ENCODE measurements around the gene SIPA1. TPM values are rescaled to one million over a fixed set of nuclear protein-coding genes. Genes with fewer than 3 reads are reported as not detected.

Gene SIPA1
- total RNA-seq, 1 experiment from 2014 or later = 86.9 TPM

DNA sequence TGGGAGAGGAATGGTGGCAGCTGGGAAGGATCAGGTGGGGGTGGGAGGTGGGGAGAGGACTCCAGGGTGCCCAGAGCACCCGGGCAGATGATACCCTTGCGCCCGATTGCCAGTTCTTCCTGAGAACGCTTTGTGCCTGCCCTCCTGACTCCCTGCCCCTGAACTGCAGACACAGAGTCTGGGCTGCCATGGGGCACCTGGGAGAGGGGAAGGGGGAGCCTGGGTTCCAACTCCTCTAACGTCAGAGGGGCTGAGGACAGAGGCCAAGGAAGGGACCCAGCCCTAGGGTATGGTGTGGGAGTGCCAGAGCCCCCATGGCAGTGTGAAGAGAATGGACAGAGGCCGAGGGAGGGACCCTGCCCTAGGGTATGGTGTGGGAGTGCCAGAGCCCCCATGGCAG, 41.4 kb upstream of the SIPA1 start:
- DNase-seq (ENCODE audit: low read depth, low spot score) = no peak
- Histone ChIP-seq H3K36me3 (ENCODE audit: control insufficient read depth, insufficient read depth, low read length) (no peaks in the 10 kb centered on the region), H3K9me3 (ENCODE audit: control insufficient read depth, insufficient read depth, low read depth, low read length) (no peaks in the 10 kb centered on the region), H3K4me3 (ENCODE audit: low read depth in 2 of 2, low read length in 2 of 2) (no peak overlapping the region), H3K27ac (ENCODE audit: low read length) (no peak overlapping the region), H3K4me1 (ENCODE audit: control insufficient read depth, insufficient read depth, low read length) (peaks cover 12% of the 10 kb centered on the region; the same call in 1 of the 2 replicates), H3K27me3 (ENCODE audit: control insufficient read depth, insufficient read depth, low read length) (no peaks in the 10 kb centered on the region)
- TF ChIP-seq TCF7L2 (IDR thresholded peaks at IDR 0.05; ENCODE audit: low read depth, low read length) (no peak), POLR2AphosphoS5 (IDR thresholded peaks at IDR 0.05; ENCODE audit: low read depth, low read length) (no peak; the same call in 1 of the 2 replicates), SIN3A (IDR thresholded peaks at IDR 0.05; ENCODE audit: borderline replicate concordance, insufficient read depth, low read depth, low read length) (no peak)
- TF ChIP-seq, protein P1, sequence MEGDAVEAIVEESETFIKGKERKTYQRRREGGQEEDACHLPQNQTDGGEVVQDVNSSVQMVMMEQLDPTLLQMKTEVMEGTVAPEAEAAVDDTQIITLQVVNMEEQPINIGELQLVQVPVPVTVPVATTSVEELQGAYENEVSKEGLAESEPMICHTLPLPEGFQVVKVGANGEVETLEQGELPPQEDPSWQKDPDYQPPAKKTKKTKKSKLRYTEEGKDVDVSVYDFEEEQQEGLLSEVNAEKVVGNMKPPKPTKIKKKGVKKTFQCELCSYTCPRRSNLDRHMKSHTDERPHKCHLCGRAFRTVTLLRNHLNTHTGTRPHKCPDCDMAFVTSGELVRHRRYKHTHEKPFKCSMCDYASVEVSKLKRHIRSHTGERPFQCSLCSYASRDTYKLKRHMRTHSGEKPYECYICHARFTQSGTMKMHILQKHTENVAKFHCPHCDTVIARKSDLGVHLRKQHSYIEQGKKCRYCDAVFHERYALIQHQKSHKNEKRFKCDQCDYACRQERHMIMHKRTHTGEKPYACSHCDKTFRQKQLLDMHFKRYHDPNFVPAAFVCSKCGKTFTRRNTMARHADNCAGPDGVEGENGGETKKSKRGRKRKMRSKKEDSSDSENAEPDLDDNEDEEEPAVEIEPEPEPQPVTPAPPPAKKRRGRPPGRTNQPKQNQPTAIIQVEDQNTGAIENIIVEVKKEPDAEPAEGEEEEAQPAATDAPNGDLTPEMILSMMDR (IDR thresholded peaks at IDR 0.05) = no peak
- TF ChIP-seq, protein P2, sequence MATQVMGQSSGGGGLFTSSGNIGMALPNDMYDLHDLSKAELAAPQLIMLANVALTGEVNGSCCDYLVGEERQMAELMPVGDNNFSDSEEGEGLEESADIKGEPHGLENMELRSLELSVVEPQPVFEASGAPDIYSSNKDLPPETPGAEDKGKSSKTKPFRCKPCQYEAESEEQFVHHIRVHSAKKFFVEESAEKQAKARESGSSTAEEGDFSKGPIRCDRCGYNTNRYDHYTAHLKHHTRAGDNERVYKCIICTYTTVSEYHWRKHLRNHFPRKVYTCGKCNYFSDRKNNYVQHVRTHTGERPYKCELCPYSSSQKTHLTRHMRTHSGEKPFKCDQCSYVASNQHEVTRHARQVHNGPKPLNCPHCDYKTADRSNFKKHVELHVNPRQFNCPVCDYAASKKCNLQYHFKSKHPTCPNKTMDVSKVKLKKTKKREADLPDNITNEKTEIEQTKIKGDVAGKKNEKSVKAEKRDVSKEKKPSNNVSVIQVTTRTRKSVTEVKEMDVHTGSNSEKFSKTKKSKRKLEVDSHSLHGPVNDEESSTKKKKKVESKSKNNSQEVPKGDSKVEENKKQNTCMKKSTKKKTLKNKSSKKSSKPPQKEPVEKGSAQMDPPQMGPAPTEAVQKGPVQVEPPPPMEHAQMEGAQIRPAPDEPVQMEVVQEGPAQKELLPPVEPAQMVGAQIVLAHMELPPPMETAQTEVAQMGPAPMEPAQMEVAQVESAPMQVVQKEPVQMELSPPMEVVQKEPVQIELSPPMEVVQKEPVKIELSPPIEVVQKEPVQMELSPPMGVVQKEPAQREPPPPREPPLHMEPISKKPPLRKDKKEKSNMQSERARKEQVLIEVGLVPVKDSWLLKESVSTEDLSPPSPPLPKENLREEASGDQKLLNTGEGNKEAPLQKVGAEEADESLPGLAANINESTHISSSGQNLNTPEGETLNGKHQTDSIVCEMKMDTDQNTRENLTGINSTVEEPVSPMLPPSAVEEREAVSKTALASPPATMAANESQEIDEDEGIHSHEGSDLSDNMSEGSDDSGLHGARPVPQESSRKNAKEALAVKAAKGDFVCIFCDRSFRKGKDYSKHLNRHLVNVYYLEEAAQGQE (IDR thresholded peaks at IDR 0.05; ENCODE audit: insufficient read depth in 1 of 2, low read depth in 2 of 2, low read length in 1 of 2) = no peak
- POLR2A ChIA-PET = no interaction called here
- ATAC-seq = no peak
- no TSS peak for BruUV-seq (replicated peaks)
- CTCF ChIA-PET = no interaction called here
- intact Hi-C loops (cut with micrococcal nuclease; ENCODE audit: unreplicated experiment) (no loop called here), in situ Hi-C loops (cut with HindIII; ENCODE audit: low pct_unique_long_range_greater_than_20kb, low sequenced_read_pairs) (no loop called here)

DNA sequence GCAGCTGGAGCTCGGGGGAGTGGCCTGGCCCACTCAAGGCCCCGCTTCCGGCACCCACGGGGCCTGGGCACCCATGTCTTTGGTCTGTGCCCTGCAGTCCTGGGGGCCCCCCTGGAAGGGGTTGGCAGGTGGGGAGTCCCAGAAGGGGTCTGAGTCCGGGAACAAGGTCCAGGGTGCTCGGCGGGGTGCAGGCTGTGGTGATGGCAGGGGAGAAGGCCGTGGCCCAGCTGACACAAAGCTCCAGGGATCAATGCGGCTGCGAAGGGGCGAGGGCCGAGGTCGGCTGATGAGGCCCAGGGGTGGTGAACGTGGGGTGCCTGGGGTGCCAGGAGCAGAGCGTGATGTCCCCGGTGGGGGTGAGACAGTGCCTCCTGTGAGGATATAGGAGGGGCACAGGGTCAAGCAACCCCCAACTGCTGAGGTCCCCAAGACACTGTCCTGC, 39.6 kb upstream of the SIPA1 start:
- no peak overlapping the region for H3K27ac ChIP-seq (ENCODE audit: low read length)
- no TSS peak for BruUV-seq (replicated peaks)
- no peaks in the 10 kb centered on the region for H3K36me3 ChIP-seq (ENCODE audit: control insufficient read depth, insufficient read depth, low read length)
- no peaks in the 10 kb centered on the region for H3K27me3 ChIP-seq (ENCODE audit: control insufficient read depth, insufficient read depth, low read length)
- TF ChIP-seq, protein P2 (IDR thresholded peaks at IDR 0.05; ENCODE audit: insufficient read depth in 1 of 2, low read depth in 2 of 2, low read length in 1 of 2) = no peak
- no peak for TF ChIP-seq SIN3A (IDR thresholded peaks at IDR 0.05; ENCODE audit: borderline replicate concordance, insufficient read depth, low read depth, low read length)
- TF ChIP-seq, protein P1 (IDR thresholded peaks at IDR 0.05) = no peak
- no peak for TF ChIP-seq POLR2AphosphoS5 (IDR thresholded peaks at IDR 0.05; ENCODE audit: low read depth, low read length)
- no peak for TF ChIP-seq TCF7L2 (IDR thresholded peaks at IDR 0.05; ENCODE audit: low read depth, low read length)
- intact Hi-C loops (cut with micrococcal nuclease; ENCODE audit: unreplicated experiment) (no loop called here), in situ Hi-C loops (cut with HindIII; ENCODE audit: low pct_unique_long_range_greater_than_20kb, low sequenced_read_pairs) (no loop called here)
- no peak overlapping the region for H3K4me3 ChIP-seq (ENCODE audit: low read depth in 2 of 2, low read length in 2 of 2)
- no peaks in the 10 kb centered on the region for H3K9me3 ChIP-seq (ENCODE audit: control insufficient read depth, insufficient read depth, low read depth, low read length)
- ATAC-seq = no peak
- peaks cover 12% of the 10 kb centered on the region; the same call in 1 of the 2 replicates for H3K4me1 ChIP-seq (ENCODE audit: control insufficient read depth, insufficient read depth, low read length)
- DNase-seq (ENCODE audit: low read depth, low spot score) = no peak
- ChIA-PET CTCF (no interaction called here), POLR2A (no interaction called here)

Data from Panc1 (cell line).